Epithelial cell of proximal tubule (primary cell): ENCODE measurements around the gene UBE2H. TPM values are rescaled to one million over a fixed set of nuclear protein-coding genes. Genes with fewer than 3 reads are reported as not detected.
"Not testable (repeated sequence)": the region's sequence is repeated elsewhere in the genome, so short reads cannot be mapped to it uniquely, and the experiment has no call there.

Source experiments
- DNase-seq: peaks from one replicate; pipeline ENCODE4 v3.0.0-alpha.2; 2011; ENCODE audit warnings: low read depth
- H3K4me3 ChIP-seq: 2 replicates; pipeline ENCODE4 v1.5.1; 2011; ENCODE audit warnings: low read depth, mild to moderate bottlenecking, low read length
- total RNA-seq: library from RNA; depleted of rRNA; stranded (reverse); fragments of >200 nt; gene quantifications from 2 replicates; pipeline ENCODE4 v1.2.3, GENCODE V29; 2015
- TF ChIP-seq, protein P1 (sequence below): conservative IDR thresholded peaks from 2 replicates; pipeline ENCODE4 v1.5.1; 2012; ENCODE audit warnings: low read depth, mild to moderate bottlenecking, low read length

UBE2H gene
- total RNA-seq, 1 donor from 2014 or later, result 88.1 TPM

DNA sequence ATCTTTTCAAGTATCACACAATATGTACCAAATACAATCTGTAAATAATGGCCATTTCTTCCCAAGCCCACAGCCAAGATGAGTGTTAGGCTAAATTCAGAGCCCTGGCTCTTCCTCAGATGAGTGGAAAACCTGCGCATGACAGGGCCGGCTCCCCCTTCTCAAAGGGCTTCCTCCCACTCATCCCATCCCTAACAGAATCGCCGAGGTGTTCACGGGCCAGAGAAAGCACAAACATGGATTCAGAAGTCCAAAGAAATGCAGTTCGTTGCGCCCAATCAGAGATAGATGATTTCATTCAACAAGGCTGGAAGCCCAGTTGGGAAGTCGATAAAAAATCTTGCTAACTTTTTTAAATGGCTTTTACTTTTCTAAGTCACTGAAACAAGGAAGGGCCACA is 121.8 kb downstream of the UBE2H start:
- no peak for DNase-seq
- H3K4me3 ChIP-seq, result no peak overlapping the region
- TF ChIP-seq, protein P1, sequence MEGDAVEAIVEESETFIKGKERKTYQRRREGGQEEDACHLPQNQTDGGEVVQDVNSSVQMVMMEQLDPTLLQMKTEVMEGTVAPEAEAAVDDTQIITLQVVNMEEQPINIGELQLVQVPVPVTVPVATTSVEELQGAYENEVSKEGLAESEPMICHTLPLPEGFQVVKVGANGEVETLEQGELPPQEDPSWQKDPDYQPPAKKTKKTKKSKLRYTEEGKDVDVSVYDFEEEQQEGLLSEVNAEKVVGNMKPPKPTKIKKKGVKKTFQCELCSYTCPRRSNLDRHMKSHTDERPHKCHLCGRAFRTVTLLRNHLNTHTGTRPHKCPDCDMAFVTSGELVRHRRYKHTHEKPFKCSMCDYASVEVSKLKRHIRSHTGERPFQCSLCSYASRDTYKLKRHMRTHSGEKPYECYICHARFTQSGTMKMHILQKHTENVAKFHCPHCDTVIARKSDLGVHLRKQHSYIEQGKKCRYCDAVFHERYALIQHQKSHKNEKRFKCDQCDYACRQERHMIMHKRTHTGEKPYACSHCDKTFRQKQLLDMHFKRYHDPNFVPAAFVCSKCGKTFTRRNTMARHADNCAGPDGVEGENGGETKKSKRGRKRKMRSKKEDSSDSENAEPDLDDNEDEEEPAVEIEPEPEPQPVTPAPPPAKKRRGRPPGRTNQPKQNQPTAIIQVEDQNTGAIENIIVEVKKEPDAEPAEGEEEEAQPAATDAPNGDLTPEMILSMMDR, result no peak

- DNase-seq, result peak; percentile 60
- no peak overlapping the region for H3K4me3 ChIP-seq
- TF ChIP-seq, protein P1, result peak; percentile 84
Observed at GRCh38 chr7:129829737-129830631, 122.8 kb downstream of the UBE2H start.

GRCh38 chr7:129828989-129829736 is 123.6 kb downstream of the UBE2H start:
- no peak overlapping the region for H3K4me3 ChIP-seq
- TF ChIP-seq, protein P1, result no peak
- no peak for DNase-seq

GRCh38 chr7:129828078-129828762 is 124.5 kb downstream of the UBE2H start:
- TF ChIP-seq, protein P1, result no peak
- DNase-seq, result no peak
- no peak overlapping the region for H3K4me3 ChIP-seq

DNA sequence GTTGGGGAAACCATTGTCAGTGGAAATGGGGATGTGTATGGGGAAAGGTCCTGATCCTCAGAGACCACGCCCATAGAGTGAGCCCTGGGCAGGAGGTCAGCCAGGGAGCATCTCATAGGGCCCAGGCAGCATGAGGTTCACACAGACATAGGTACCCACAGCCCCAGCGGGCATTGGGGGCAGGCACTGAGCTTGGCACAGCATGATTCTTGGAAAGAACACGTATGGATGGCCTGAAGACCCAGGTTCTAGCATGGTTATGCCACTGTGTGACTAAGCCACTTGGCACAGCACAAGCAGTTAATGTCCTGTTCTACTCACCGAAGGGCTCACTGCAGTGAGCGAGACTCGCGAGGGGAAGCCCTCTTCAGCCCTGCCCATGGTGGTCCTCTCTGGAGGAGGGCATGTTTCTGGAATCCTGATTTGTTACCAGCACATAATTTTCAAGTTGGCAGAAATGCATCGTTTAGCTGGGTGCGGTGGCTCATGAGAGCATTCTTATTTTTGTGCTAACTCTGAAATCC is 125.2 kb downstream of the UBE2H start:
- H3K4me3 ChIP-seq, result no peak overlapping the region
- no peak for DNase-seq
- TF ChIP-seq, protein P1, result no peak

DNA sequence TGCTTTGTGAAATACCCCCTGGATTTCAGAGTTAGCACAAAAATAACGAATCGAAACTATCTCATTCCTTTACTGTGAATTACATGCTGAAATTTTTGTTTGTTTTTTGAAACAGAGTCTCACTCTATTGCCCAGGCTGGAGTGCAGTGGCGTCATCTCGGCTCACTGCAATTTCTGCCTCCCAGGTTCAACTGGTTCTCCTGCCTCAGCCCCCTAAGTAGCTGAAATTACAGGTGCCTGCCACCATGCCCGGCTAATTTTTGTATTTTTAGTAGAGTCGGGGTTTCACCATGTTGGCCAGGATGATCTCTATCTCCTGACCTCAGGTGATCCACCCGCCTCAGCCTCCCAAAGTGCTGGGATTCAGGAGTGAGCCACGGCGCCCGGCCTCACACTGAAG is 125.9 kb downstream of the UBE2H start:
- DNase-seq, H3K4me3 ChIP-seq: not testable (repeated sequence)
